ENCODE measurements around the gene CCDC24. TPM values are rescaled to one million over a fixed set of nuclear protein-coding genes. Genes with fewer than 3 reads are reported as not detected.

The CCDC24 gene
- total RNA-seq, 1 donor from 2014 or later = 4.2 TPM

GRCh38 chr1:44034976-44035716, 43.7 kb downstream of the CCDC24 start:
- no peak for FAIRE-seq
- peaks cover 2% of the 10 kb centered on the region for H3K4me1 Mint-ChIP-seq (ENCODE audit: low read depth, unreplicated experiment)
- no peaks in the 10 kb centered on the region for H3K79me2 ChIP-seq (ENCODE audit: insufficient read depth, low read length)
- no peak overlapping the region for H3K4me2 ChIP-seq (ENCODE audit: low read length)
- H3K9ac ChIP-seq (ENCODE audit: low read length) = no peak overlapping the region
- no peaks in the 10 kb centered on the region for H3K4me1 ChIP-seq (ENCODE audit: insufficient read depth, low read length)
- TF ChIP-seq EZH2 (IDR thresholded peaks at IDR 0.05; ENCODE audit: insufficient read depth, low read length) (no peak), CTCF (IDR thresholded peaks at IDR 0.05; ENCODE audit: insufficient read depth, low read depth, low read length) (no peak)
- H3K27me3 Mint-ChIP-seq (ENCODE audit: low read depth, unreplicated experiment) = peaks cover 5% of the 10 kb centered on the region
- no peaks in the 10 kb centered on the region for H3K9me3 Mint-ChIP-seq (ENCODE audit: unreplicated experiment)
- peak overlapping the region; percentile 34 for H3K27ac Mint-ChIP-seq (ENCODE audit: unreplicated experiment)
- no peak overlapping the region for H2AFZ ChIP-seq (ENCODE audit: low read depth, low read length)
- H4K20me1 ChIP-seq (ENCODE audit: insufficient read depth, low read length) = no peaks in the 10 kb centered on the region
- no peaks in the 10 kb centered on the region for H3K27me3 ChIP-seq (ENCODE audit: insufficient read depth, low read length)
- no peaks in the 10 kb centered on the region for H3K36me3 Mint-ChIP-seq (ENCODE audit: low read depth, unreplicated experiment)
- H3K36me3 ChIP-seq (ENCODE audit: insufficient read depth, low read length) = no peaks in the 10 kb centered on the region
- H3K4me3 ChIP-seq (ENCODE audit: insufficient read depth, low read depth, low read length) = no peak overlapping the region
- no peak overlapping the region for H3K4me3 Mint-ChIP-seq (ENCODE audit: unreplicated experiment)
- no peak overlapping the region for H3K27ac ChIP-seq (ENCODE audit: low read depth, low read length)
- no peak for DNase-seq (ENCODE audit: low read depth)
- no peaks in the 10 kb centered on the region for H3K9me3 ChIP-seq (ENCODE audit: insufficient read depth, low read depth, low read length)

- FAIRE-seq (no peak), DNase-seq (ENCODE audit: low read depth) (no peak)
- no peak overlapping the region for H2AFZ ChIP-seq (ENCODE audit: low read depth, low read length)
- no peak overlapping the region for H3K27ac Mint-ChIP-seq (ENCODE audit: unreplicated experiment)
- H3K9me3 Mint-ChIP-seq (ENCODE audit: unreplicated experiment) = no peaks in the 10 kb centered on the region
- no peak overlapping the region for H3K27ac ChIP-seq (ENCODE audit: low read depth, low read length)
- no peaks in the 10 kb centered on the region for H3K79me2 ChIP-seq (ENCODE audit: insufficient read depth, low read length)
- H3K27me3 Mint-ChIP-seq (ENCODE audit: low read depth, unreplicated experiment) = peaks cover 5% of the 10 kb centered on the region
- H3K27me3 ChIP-seq (ENCODE audit: insufficient read depth, low read length) = no peaks in the 10 kb centered on the region
- TF ChIP-seq CTCF (IDR thresholded peaks at IDR 0.05; ENCODE audit: insufficient read depth, low read depth, low read length) (no peak), EZH2 (IDR thresholded peaks at IDR 0.05; ENCODE audit: insufficient read depth, low read length) (no peak)
- no peaks in the 10 kb centered on the region for H3K4me1 ChIP-seq (ENCODE audit: insufficient read depth, low read length)
- peaks cover 2% of the 10 kb centered on the region for H3K4me1 Mint-ChIP-seq (ENCODE audit: low read depth, unreplicated experiment)
- H3K9ac ChIP-seq (ENCODE audit: low read length) = no peak overlapping the region
- no peak overlapping the region for H3K4me3 Mint-ChIP-seq (ENCODE audit: unreplicated experiment)
- no peaks in the 10 kb centered on the region for H3K9me3 ChIP-seq (ENCODE audit: insufficient read depth, low read depth, low read length)
- no peaks in the 10 kb centered on the region for H4K20me1 ChIP-seq (ENCODE audit: insufficient read depth, low read length)
- no peak overlapping the region for H3K4me2 ChIP-seq (ENCODE audit: low read length)
- H3K36me3 ChIP-seq (ENCODE audit: insufficient read depth, low read length) = no peaks in the 10 kb centered on the region
- H3K36me3 Mint-ChIP-seq (ENCODE audit: low read depth, unreplicated experiment) = no peaks in the 10 kb centered on the region
- H3K4me3 ChIP-seq (ENCODE audit: insufficient read depth, low read depth, low read length) = no peak overlapping the region
Measured at GRCh38 chr1:44035726-44036408, 44.5 kb downstream of the CCDC24 start.
